ENCODE results near the gene PRKAA1. TPM values are rescaled to one million over a fixed set of nuclear protein-coding genes. Genes with fewer than 3 reads are reported as not detected.
A peak's percentile ranks its signal among the peaks of the same experiment; 100 is the strongest.
"Not testable (repeated sequence)": the region's sequence is repeated elsewhere in the genome, so short reads cannot be mapped to it uniquely, and the experiment has no call there.

PRKAA1 gene
- total and polyA plus RNA-seq, 2 donors (not counting 1 experiment from before 2014, with no cell fraction given) = 39.9 to 107 TPM

GRCh38 chr5:40797273-40798011, 732 bp downstream of the PRKAA1 start:
- Histone ChIP-seq H4K20me1 (ENCODE audit: control insufficient read depth, insufficient read depth, low read length, poor library complexity, severe bottlenecking) (peaks cover 27% of the 10 kb centered on the region), H3K9ac (ENCODE audit: low read length) (peak overlapping the region; percentile 91), H3K4me1 (ENCODE audit: control insufficient read depth in 2 of 2, insufficient read depth in 2 of 2, low read length in 2 of 2) (peaks cover 15 to 23% of the 10 kb centered on the region in 2 donors), H3K79me2 (ENCODE audit: control insufficient read depth, insufficient read depth, low read length) (peaks cover 56% of the 10 kb centered on the region), H3K4me3 (ENCODE audit: control extremely low read depth in 1 of 5, extremely low read depth in 1 of 5, insufficient read depth in 1 of 5, low read depth in 2 of 5, low read length in 4 of 5) (peak overlapping the region; percentile 57 to 98 (median 82)), H3K4me2 (replicated peaks; ENCODE audit: low read depth, low read length, poor library complexity, severe bottlenecking) (peak overlapping the region; percentile 75), H3K27me3 (replicated peaks in 1 of 4; ENCODE audit: control extremely low read depth in 1 of 4, control insufficient read depth in 3 of 4, insufficient read depth in 4 of 4, low read length in 3 of 4) (no peaks in the 10 kb centered on the region), H2AFZ (ENCODE audit: insufficient read depth, low read depth, low read length, poor library complexity, severe bottlenecking) (peak overlapping the region; percentile 95), H3K36me3 (replicated peaks in 1 of 2; ENCODE audit: control extremely low read depth in 1 of 2, control insufficient read depth in 1 of 2, extremely low read depth in 1 of 2, insufficient read depth in 2 of 2, low read length in 1 of 2) (peaks cover 1 to 3% of the 10 kb centered on the region in 2 experiments), H3K27ac (ENCODE audit: low read length in 2 of 2) (peak overlapping the region; percentile 82 to 83), H3K9me3 (ENCODE audit: control extremely low read depth in 1 of 3, control insufficient read depth in 2 of 3, insufficient read depth in 1 of 3, low read length in 2 of 3) (no peaks in the 10 kb centered on the region)
- Mint-ChIP-seq H3K27me3 (no peaks in the 10 kb centered on the region), H3K9me3 (ENCODE audit: insufficient read depth) (no peaks in the 10 kb centered on the region), H3K4me1 (peaks cover 42% of the 10 kb centered on the region), H3K4me3 (peak overlapping the region; percentile 82), H3K27ac (peak overlapping the region; percentile 94)
- intact Hi-C loops (cut with micrococcal nuclease) = loop anchor here (1.0 kb wide), 4 partner anchors 38 to 1723 kb away; partner anchors contain the start of genes FBXO4, RICTOR, RPL37 and TTC33
- peak; percentile 39 for ATAC-seq (ENCODE audit: low read depth)
- ChIA-PET POLR2A (interaction anchor here (1.1 to 1.5 kb wide), 4 partner anchors 35 to 59 kb away, joined by 3 to 5 read pairs (median 4); partner anchors contain the start of gene RPL37), CTCF (interaction anchor here (0.6 to 1.3 kb wide), 3 partner anchors 9 to 41 kb away, joined by 3 read pairs; partner anchors contain the start of gene TTC33)
- peak; percentile 78 for DNase-seq
- under 1% methylated on average over 54 of the region's 56 CpGs for WGBS (ENCODE audit: insufficient coverage)
- TF ChIP-seq CTCF (IDR thresholded peaks at IDR 0.05) (no peak), EZH2 (IDR thresholded peaks at IDR 0.05; ENCODE audit: borderline replicate concordance, insufficient read depth, low read depth, low read length, poor library complexity, severe bottlenecking) (no peak)

- Histone ChIP-seq H3K9me3 (ENCODE audit: control extremely low read depth in 1 of 3, control insufficient read depth in 2 of 3, insufficient read depth in 1 of 3, low read length in 2 of 3) (no peaks in the 10 kb centered on the region), H4K20me1 (ENCODE audit: control insufficient read depth, insufficient read depth, low read length, poor library complexity, severe bottlenecking) (peaks cover 36% of the 10 kb centered on the region), H3K4me1 (ENCODE audit: control insufficient read depth in 2 of 2, insufficient read depth in 2 of 2, low read length in 2 of 2) (peaks cover 15 to 23% of the 10 kb centered on the region in 2 donors), H3K79me2 (ENCODE audit: control insufficient read depth, insufficient read depth, low read length) (peaks cover 65% of the 10 kb centered on the region), H3K4me2 (replicated peaks; ENCODE audit: low read depth, low read length, poor library complexity, severe bottlenecking) (peak overlapping the region; percentile 75), H3K27ac (ENCODE audit: low read length in 2 of 2) (no peak overlapping the region), H3K4me3 (ENCODE audit: control extremely low read depth in 1 of 5, extremely low read depth in 1 of 5, insufficient read depth in 1 of 5, low read depth in 2 of 5, low read length in 4 of 5) (peak overlapping the region in 2 of 5 experiments; percentile 54 to 82), H3K9ac (ENCODE audit: low read length) (no peak overlapping the region), H3K36me3 (replicated peaks in 1 of 2; ENCODE audit: control extremely low read depth in 1 of 2, control insufficient read depth in 1 of 2, extremely low read depth in 1 of 2, insufficient read depth in 2 of 2, low read length in 1 of 2) (peaks cover 1 to 3% of the 10 kb centered on the region in 2 experiments), H2AFZ (ENCODE audit: insufficient read depth, low read depth, low read length, poor library complexity, severe bottlenecking) (no peak overlapping the region), H3K27me3 (replicated peaks in 1 of 4; ENCODE audit: control extremely low read depth in 1 of 4, control insufficient read depth in 3 of 4, insufficient read depth in 4 of 4, low read length in 3 of 4) (no peaks in the 10 kb centered on the region)
- ATAC-seq (ENCODE audit: low read depth) = no peak
- H3K27ac Mint-ChIP-seq = peak overlapping the region; percentile 80
- no CpG with 5 or more reads among the region's 3 CpGs for WGBS (ENCODE audit: insufficient coverage)
- ChIA-PET POLR2A (no interaction called here), CTCF (interaction anchor here (0.9 to 1.3 kb wide), 2 partner anchors 8 to 36 kb away, joined by 3 to 4 read pairs; no protein-coding TSS in a partner anchor)
- no peak for TF ChIP-seq CTCF (IDR thresholded peaks at IDR 0.05)
- DNase-seq = peak; percentile 12
- H3K27me3 Mint-ChIP-seq = no peaks in the 10 kb centered on the region
- H3K4me3 Mint-ChIP-seq = peak overlapping the region; percentile 82
- no peaks in the 10 kb centered on the region for H3K9me3 Mint-ChIP-seq (ENCODE audit: insufficient read depth)
- intact Hi-C loops (cut with micrococcal nuclease) = no loop called here
- H3K4me1 Mint-ChIP-seq = peaks cover 50% of the 10 kb centered on the region
Measured at GRCh38 chr5:40796487-40796889, 1.7 kb downstream of the PRKAA1 start.

- POLR2A ChIA-PET; H3K4me3 ChIP-seq (ENCODE audit: control extremely low read depth in 1 of 5, extremely low read depth in 1 of 5, insufficient read depth in 1 of 5, low read depth in 2 of 5, low read length in 4 of 5); CTCF ChIA-PET; ATAC-seq (ENCODE audit: low read depth); H2AFZ ChIP-seq (ENCODE audit: insufficient read depth, low read depth, low read length, poor library complexity, severe bottlenecking); H3K27ac Mint-ChIP-seq; H3K27me3 Mint-ChIP-seq; H3K36me3 ChIP-seq (replicated peaks in 1 of 2; ENCODE audit: control extremely low read depth in 1 of 2, control insufficient read depth in 1 of 2, extremely low read depth in 1 of 2, insufficient read depth in 2 of 2, low read length in 1 of 2); H3K27me3 ChIP-seq (replicated peaks in 1 of 4; ENCODE audit: control extremely low read depth in 1 of 4, control insufficient read depth in 3 of 4, insufficient read depth in 4 of 4, low read length in 3 of 4); H3K9ac ChIP-seq (ENCODE audit: low read length); H3K9me3 Mint-ChIP-seq (ENCODE audit: insufficient read depth); H3K4me2 ChIP-seq (replicated peaks; ENCODE audit: low read depth, low read length, poor library complexity, severe bottlenecking); H3K9me3 ChIP-seq (ENCODE audit: control extremely low read depth in 1 of 3, control insufficient read depth in 2 of 3, insufficient read depth in 1 of 3, low read length in 2 of 3); H3K27ac ChIP-seq (ENCODE audit: low read length in 2 of 2); intact Hi-C loops (cut with micrococcal nuclease); DNase-seq: not testable (repeated sequence)
- Mint-ChIP-seq H3K4me1 (peaks cover 58% of the 10 kb centered on the region), H3K4me3 (peak overlapping the region; percentile 12)
- WGBS (ENCODE audit: insufficient coverage) = no CpG with 5 or more reads among the region's 3 CpGs
- peaks cover 15 to 23% of the 10 kb centered on the region in 2 donors for H3K4me1 ChIP-seq (ENCODE audit: control insufficient read depth in 2 of 2, insufficient read depth in 2 of 2, low read length in 2 of 2)
- H3K79me2 ChIP-seq (ENCODE audit: control insufficient read depth, insufficient read depth, low read length) = peaks cover 81% of the 10 kb centered on the region
- H4K20me1 ChIP-seq (ENCODE audit: control insufficient read depth, insufficient read depth, low read length, poor library complexity, severe bottlenecking) = peaks cover 53% of the 10 kb centered on the region
Measured at GRCh38 chr5:40794877-40795276, 3.3 kb downstream of the PRKAA1 start.
